Nephron (organoid): ENCODE measurements around the gene ABL1.

Experiments
- H3K27ac Mint-ChIP-seq, 3 experiments: 2 replicates each; pipeline ENCODE4 v1.8.0; 2020; ENCODE audit warnings: mixed read lengths in 3 of 3, mild to moderate bottlenecking in 2 of 3, moderate library complexity in 1 of 3
- H3K27me3 Mint-ChIP-seq: 2 replicates; pipeline ENCODE4 v1.8.0; 2021; ENCODE audit warnings: low read depth, mild to moderate bottlenecking, moderate library complexity, mixed read lengths
- H3K36me3 Mint-ChIP-seq: 2 replicates; pipeline ENCODE4 v1.8.0; 2020; ENCODE audit warnings: low read depth, mixed read lengths
- H3K4me1 Mint-ChIP-seq: 2 replicates; pipeline ENCODE4 v1.8.0; 2020; ENCODE audit warnings: mixed read lengths
- H3K4me3 Mint-ChIP-seq, 3 experiments: 2 replicates each; pipeline ENCODE4 v1.8.0; 2020; ENCODE audit warnings: mild to moderate bottlenecking in 3 of 3, mixed read lengths in 3 of 3, moderate library complexity in 2 of 3
- H3K9me3 Mint-ChIP-seq: 2 replicates; pipeline ENCODE4 v1.8.0; 2020; ENCODE audit warnings: mixed read lengths
- CTCF ChIP-seq, 3 experiments: fragments of 200-600 bp; sonication (generic); IDR thresholded peaks; one replicate each; pipeline ENCODE4 v1.5.0; 2021; ENCODE audit warnings: antibody characterized with exemption in 3 of 3; ENCODE audit not compliant: unreplicated experiment in 3 of 3

Gene ABL1

DNA sequence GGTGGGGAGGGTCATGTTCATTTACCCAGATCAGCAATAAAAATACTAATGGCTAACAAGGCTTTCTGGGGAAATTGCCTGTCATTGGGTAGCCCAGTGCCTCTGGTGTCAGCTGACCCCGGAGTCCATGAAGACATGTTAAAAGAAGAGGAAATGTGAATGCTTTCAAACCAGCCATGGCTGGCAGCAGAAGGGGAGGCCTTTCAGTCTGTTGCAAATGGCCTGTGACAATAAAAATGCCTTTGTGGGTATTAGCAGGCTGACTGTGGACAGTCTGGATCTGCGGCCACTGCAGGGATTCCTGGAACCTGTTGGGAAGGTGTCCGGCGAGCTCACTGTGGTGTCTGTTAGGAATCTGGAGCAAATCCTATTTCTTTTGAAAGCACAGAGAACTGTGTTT lies 7.5 kb downstream of the ABL1 start:
- H3K27me3 Mint-ChIP-seq: no peaks in the 10 kb centered on the region
- TF ChIP-seq CTCF (IDR thresholded peaks at IDR 0.05; ENCODE audit: unreplicated experiment in 3 of 3): no peak
- peak overlapping the region in 1 of 3 experiments; percentile 9 for H3K4me3 Mint-ChIP-seq
- H3K9me3 Mint-ChIP-seq: no peaks in the 10 kb centered on the region
- peaks cover 90% of the 10 kb centered on the region for H3K4me1 Mint-ChIP-seq
- H3K36me3 Mint-ChIP-seq: peaks cover 15% of the 10 kb centered on the region
- H3K27ac Mint-ChIP-seq: peak overlapping the region; percentile 68 to 79 (median 74)

- peak overlapping the region; percentile 68 to 82 (median 74) for H3K27ac Mint-ChIP-seq
- peaks cover 88% of the 10 kb centered on the region for H3K4me1 Mint-ChIP-seq
- no peaks in the 10 kb centered on the region for H3K9me3 Mint-ChIP-seq
- peak overlapping the region; percentile 3 to 5 (median 4) for H3K4me3 Mint-ChIP-seq
- no peak for TF ChIP-seq CTCF (IDR thresholded peaks at IDR 0.05; ENCODE audit: unreplicated experiment in 3 of 3)
- peaks cover 18% of the 10 kb centered on the region for H3K36me3 Mint-ChIP-seq
- no peaks in the 10 kb centered on the region for H3K27me3 Mint-ChIP-seq
These were observed 8.2 kb downstream of the ABL1 start for GRCh38 chr9:130843049-130843908.

GRCh38 chr9:130844044-130844451 lies 9.0 kb downstream of the ABL1 start:
- Mint-ChIP-seq H3K9me3 (no peaks in the 10 kb centered on the region), H3K4me3 (peak overlapping the region in 2 of 3 experiments; percentile 33 to 62), H3K36me3 (peaks cover 18% of the 10 kb centered on the region), H3K4me1 (peaks cover 82% of the 10 kb centered on the region), H3K27me3 (no peaks in the 10 kb centered on the region), H3K27ac (peak overlapping the region; percentile 68 to 82 (median 74))
- no peak for TF ChIP-seq CTCF (IDR thresholded peaks at IDR 0.05; ENCODE audit: unreplicated experiment in 3 of 3)

- Mint-ChIP-seq H3K4me1 (peaks cover 79% of the 10 kb centered on the region), H3K27me3 (no peaks in the 10 kb centered on the region), H3K9me3 (no peaks in the 10 kb centered on the region), H3K27ac (peak overlapping the region; percentile 95 to 98 (median 95)), H3K36me3 (peaks cover 27% of the 10 kb centered on the region), H3K4me3 (peak overlapping the region in 1 of 3 experiments; percentile 69)
- no peak for TF ChIP-seq CTCF (IDR thresholded peaks at IDR 0.05; ENCODE audit: unreplicated experiment in 3 of 3)
These were observed 10.2 kb downstream of the ABL1 start for GRCh38 chr9:130845254-130845653.

DNA sequence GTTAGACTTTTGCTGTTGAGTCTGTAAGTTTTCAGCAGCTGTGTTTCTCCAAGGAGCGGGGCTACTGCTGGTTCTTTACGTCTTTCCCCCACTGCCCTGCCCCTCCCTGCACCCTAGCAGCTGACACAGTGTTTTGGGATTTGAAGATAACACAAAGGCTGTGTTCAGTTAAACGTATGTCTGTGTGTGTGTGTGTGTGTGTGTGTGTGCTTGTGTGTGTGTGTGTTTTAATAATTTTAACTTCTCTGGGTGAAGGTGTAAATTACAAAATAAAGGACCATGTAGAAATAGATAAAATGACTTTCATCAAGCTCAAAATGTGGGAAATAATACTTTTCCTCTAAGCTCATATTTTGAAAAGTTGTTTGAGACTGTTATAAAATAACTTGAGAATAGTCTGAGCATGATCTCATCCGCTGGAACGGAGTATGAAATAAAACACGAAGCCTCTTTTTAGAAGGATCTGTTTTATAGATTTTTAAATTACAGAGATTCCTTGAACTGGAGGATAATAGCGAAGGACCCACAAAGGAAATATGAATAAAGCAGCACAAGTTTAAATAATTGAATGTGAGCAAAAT lies 10.9 kb downstream of the ABL1 start:
- TF ChIP-seq CTCF (IDR thresholded peaks at IDR 0.05; ENCODE audit: unreplicated experiment in 3 of 3): no peak
- H3K27ac Mint-ChIP-seq: peak overlapping the region; percentile 95 to 98 (median 95)
- no peaks in the 10 kb centered on the region for H3K27me3 Mint-ChIP-seq
- H3K4me1 Mint-ChIP-seq: peaks cover 72% of the 10 kb centered on the region
- no peaks in the 10 kb centered on the region for H3K9me3 Mint-ChIP-seq
- H3K4me3 Mint-ChIP-seq: peak overlapping the region; percentile 17 to 69 (median 48)
- peaks cover 27% of the 10 kb centered on the region for H3K36me3 Mint-ChIP-seq
